ENCODE results near the gene RHOF. TPM values are rescaled to one million over a fixed set of nuclear protein-coding genes. Genes with fewer than 3 reads are reported as not detected.

RHOF gene
- total and polyA plus RNA-seq, 7 donors, result 1.4 to 4.8 (median 3.9) TPM

- Histone ChIP-seq H3K4me3 (no peak overlapping the region), H3K9me3 (no peaks in the 10 kb centered on the region), H3K4me1 (no peaks in the 10 kb centered on the region), H3K27me3 (ENCODE audit: insufficient read depth in 3 of 3, low read length in 2 of 3) (no peaks in the 10 kb centered on the region), H3K27ac (no peak overlapping the region), H3K36me3 (ENCODE audit: insufficient read depth in 1 of 2, low read depth in 1 of 2) (peaks cover 0 to 4% of the 10 kb centered on the region in 2 donors)
- DNase-seq (no peak), ATAC-seq (no peak)
- WGBS, 3 donors, result 78 to 84% (median 82%) methylated on average over 4 of the region's 4 CpGs
- intact Hi-C loops (cut with DNase I), result no loop called here
- TF ChIP-seq CTCF (IDR thresholded peaks at IDR 0.05), result no peak
These were observed 44.2 kb upstream of the RHOF start for GRCh38 chr12:121837680-121838079.

GRCh38 chr12:121831571-121832245 lies 38.2 kb upstream of the RHOF start:
- Histone ChIP-seq H3K27me3 (ENCODE audit: insufficient read depth in 3 of 3, low read length in 2 of 3) (no peaks in the 10 kb centered on the region), H3K27ac (no peak overlapping the region), H3K4me3 (no peak overlapping the region), H3K36me3 (ENCODE audit: insufficient read depth in 1 of 2, low read depth in 1 of 2) (peaks cover 4 to 63% of the 10 kb centered on the region in 2 donors), H3K9me3 (no peaks in the 10 kb centered on the region), H3K4me1 (peaks cover 7% of the 10 kb centered on the region)
- intact Hi-C loops (cut with DNase I), result no loop called here
- no peak for DNase-seq
- no peak for ATAC-seq
- 89 to 93% (median 91%) methylated on average over 19 of the region's 19 CpGs for WGBS, 3 donors
- no peak for TF ChIP-seq CTCF (IDR thresholded peaks at IDR 0.05)

- H3K36me3 ChIP-seq (ENCODE audit: insufficient read depth in 1 of 2, low read depth in 1 of 2), result peaks cover 4 to 73% of the 10 kb centered on the region in 2 donors
- no peak for TF ChIP-seq CTCF (IDR thresholded peaks at IDR 0.05)
- intact Hi-C loops (cut with DNase I), result no loop called here
- H3K4me3 ChIP-seq, result no peak overlapping the region
- ATAC-seq (peak in 1 of 4 donors; percentile 17), DNase-seq (no peak)
- H3K4me1 ChIP-seq, result peaks cover 7% of the 10 kb centered on the region
- no peaks in the 10 kb centered on the region for H3K27me3 ChIP-seq (ENCODE audit: insufficient read depth in 3 of 3, low read length in 2 of 3)
- 88 to 92% (median 88%) methylated on average over 28 to 29 of the region's 29 CpGs for WGBS, 3 donors
- no peaks in the 10 kb centered on the region for H3K9me3 ChIP-seq
- no peak overlapping the region for H3K27ac ChIP-seq
These were observed 37.2 kb upstream of the RHOF start for GRCh38 chr12:121830588-121831265.

- Histone ChIP-seq H3K27ac (no peak overlapping the region), H3K4me3 (no peak overlapping the region), H3K9me3 (no peaks in the 10 kb centered on the region), H3K4me1 (peaks cover 7% of the 10 kb centered on the region), H3K36me3 (ENCODE audit: insufficient read depth in 1 of 2, low read depth in 1 of 2) (peaks cover 4 to 79% of the 10 kb centered on the region in 2 donors), H3K27me3 (ENCODE audit: insufficient read depth in 3 of 3, low read length in 2 of 3) (no peaks in the 10 kb centered on the region)
- no peak for TF ChIP-seq CTCF (IDR thresholded peaks at IDR 0.05)
- WGBS, 3 donors, result 90 to 92% (median 91%) methylated on average over 23 of the region's 23 CpGs
- intact Hi-C loops (cut with DNase I), result no loop called here
- ATAC-seq (no peak), DNase-seq (no peak)
These were observed 36.6 kb upstream of the RHOF start for GRCh38 chr12:121830134-121830533.
